ENCODE results near the gene HM13. TPM values are rescaled to one million over a fixed set of nuclear protein-coding genes. Genes with fewer than 3 reads are reported as not detected.
"Not testable (repeated sequence)": the region's sequence is repeated elsewhere in the genome, so short reads cannot be mapped to it uniquely, and the experiment has no call there.

HM13 gene
- total RNA-seq, 2 experiments from 2014 or later, result 151 to 152 TPM

GRCh38 chr20:31568041-31568731 is 53.9 kb downstream of the HM13 start:
- H3K36me3 Mint-ChIP-seq, result peaks cover 10% of the 10 kb centered on the region
- H3K9me3 Mint-ChIP-seq (ENCODE audit: low read depth), result no peaks in the 10 kb centered on the region
- H3K27me3 Mint-ChIP-seq, result no peaks in the 10 kb centered on the region
- H3K27ac Mint-ChIP-seq, result no peak overlapping the region
- no peak overlapping the region for H3K4me3 Mint-ChIP-seq
- DNase-seq (no peak), ATAC-seq (no peak)
- peaks cover 14% of the 10 kb centered on the region for H3K4me1 Mint-ChIP-seq
- CTCF ChIA-PET, result interaction anchor here (0.9 to 31.0 kb wide), 13 partner anchors 8 to 159 kb away, joined by 3 to 1101 read pairs (median 6); partner anchors contain the start of genes BCL2L1 and ID1

GRCh38 chr20:31568773-31569162 is 54.5 kb downstream of the HM13 start:
- CTCF ChIA-PET, result interaction anchor here (0.9 to 31.0 kb wide), 13 partner anchors 9 to 158 kb away, joined by 3 to 1101 read pairs (median 5); partner anchors contain the start of genes BCL2L1, HM13 and ID1
- ATAC-seq (no peak), DNase-seq (no peak)
- H3K4me1 Mint-ChIP-seq, result peaks cover 19% of the 10 kb centered on the region
- no peaks in the 10 kb centered on the region for H3K27me3 Mint-ChIP-seq
- H3K36me3 Mint-ChIP-seq, result peaks cover 10% of the 10 kb centered on the region
- no peak overlapping the region for H3K4me3 Mint-ChIP-seq
- peak overlapping the region; percentile 32 for H3K27ac Mint-ChIP-seq
- no peaks in the 10 kb centered on the region for H3K9me3 Mint-ChIP-seq (ENCODE audit: low read depth)

- H3K27ac Mint-ChIP-seq, result no peak overlapping the region
- peaks cover 6% of the 10 kb centered on the region for H3K36me3 Mint-ChIP-seq
- no peak overlapping the region for H3K4me3 Mint-ChIP-seq
- no peaks in the 10 kb centered on the region for H3K27me3 Mint-ChIP-seq
- H3K4me1 Mint-ChIP-seq, result peaks cover 20% of the 10 kb centered on the region
- H3K9me3 Mint-ChIP-seq (ENCODE audit: low read depth), result no peaks in the 10 kb centered on the region
- peak; percentile 72 for DNase-seq
- no peak for ATAC-seq
- CTCF ChIA-PET, result interaction anchor here (0.6 to 31.0 kb wide), 17 partner anchors 9 to 169 kb away, joined by 3 to 1101 read pairs (median 4); partner anchors contain the start of genes BCL2L1, HM13, ID1 and TPX2
Measured at GRCh38 chr20:31569163-31570020, 55.1 kb downstream of the HM13 start.

GRCh38 chr20:31570021-31570463 is 55.8 kb downstream of the HM13 start:
- Mint-ChIP-seq H3K4me3 (no peak overlapping the region), H3K27me3 (no peaks in the 10 kb centered on the region), H3K27ac (no peak overlapping the region), H3K4me1 (peaks cover 20% of the 10 kb centered on the region), H3K9me3 (ENCODE audit: low read depth) (no peaks in the 10 kb centered on the region), H3K36me3 (peaks cover 4% of the 10 kb centered on the region)
- CTCF ChIA-PET, result interaction anchor here (0.6 to 31.0 kb wide), 14 partner anchors 8 to 168 kb away, joined by 3 to 1101 read pairs (median 4); partner anchors contain the start of genes BCL2L1, HM13, ID1 and TPX2
- DNase-seq (no peak), ATAC-seq (no peak)

- H3K36me3 Mint-ChIP-seq, result no peaks in the 10 kb centered on the region
- H3K4me1 Mint-ChIP-seq, result peaks cover 17% of the 10 kb centered on the region
- CTCF ChIA-PET, result interaction anchor here (0.9 to 31.0 kb wide), 3 partner anchors 11 to 42 kb away, joined by 3 to 1101 read pairs (median 134); partner anchors contain the start of gene ID1
- no peaks in the 10 kb centered on the region for H3K27me3 Mint-ChIP-seq
- H3K4me3 Mint-ChIP-seq, result peak overlapping the region; percentile 40
- H3K27ac Mint-ChIP-seq, result no peak overlapping the region
- DNase-seq, result no peak
- no peak for ATAC-seq
- no peaks in the 10 kb centered on the region for H3K9me3 Mint-ChIP-seq (ENCODE audit: low read depth)
Measured at GRCh38 chr20:31570735-31571617, 56.7 kb downstream of the HM13 start.

- Mint-ChIP-seq H3K27me3 (peaks cover 6% of the 10 kb centered on the region), H3K9me3 (ENCODE audit: low read depth) (no peaks in the 10 kb centered on the region), H3K4me3 (peak overlapping the region; percentile 78), H3K36me3 (no peaks in the 10 kb centered on the region), H3K4me1 (peaks cover 14% of the 10 kb centered on the region), H3K27ac (peak overlapping the region; percentile 81)
- no peak for ATAC-seq
- no peak for DNase-seq
- CTCF ChIA-PET, result interaction anchor here (0.9 to 31.0 kb wide), 6 partner anchors 12 to 89 kb away, joined by 3 to 1101 read pairs (median 8); partner anchors contain the start of gene ID1
Measured at GRCh38 chr20:31572042-31572700, 57.9 kb downstream of the HM13 start.

GRCh38 chr20:31572701-31573554 is 58.7 kb downstream of the HM13 start:
- no peaks in the 10 kb centered on the region for H3K36me3 Mint-ChIP-seq
- peak; percentile 94 for ATAC-seq
- H3K27me3 Mint-ChIP-seq, result peaks cover 12% of the 10 kb centered on the region
- peak overlapping the region; percentile 81 for H3K27ac Mint-ChIP-seq
- H3K9me3 Mint-ChIP-seq (ENCODE audit: low read depth), result no peaks in the 10 kb centered on the region
- peak; percentile 91 for DNase-seq
- peaks cover 19% of the 10 kb centered on the region for H3K4me1 Mint-ChIP-seq
- peak overlapping the region; percentile 80 for H3K4me3 Mint-ChIP-seq
- CTCF ChIA-PET, result interaction anchor here (0.7 to 31.0 kb wide), 12 partner anchors 13 to 374 kb away, joined by 3 to 1101 read pairs (median 5); partner anchors contain the start of gene ID1

GRCh38 chr20:31573555-31574321 is 59.5 kb downstream of the HM13 start:
- H3K27ac Mint-ChIP-seq, result peak overlapping the region; percentile 80
- ATAC-seq (no peak), DNase-seq (no peak)
- no peaks in the 10 kb centered on the region for H3K9me3 Mint-ChIP-seq (ENCODE audit: low read depth)
- no peaks in the 10 kb centered on the region for H3K36me3 Mint-ChIP-seq
- H3K4me3 Mint-ChIP-seq, result peak overlapping the region; percentile 80
- H3K27me3 Mint-ChIP-seq, result peaks cover 13% of the 10 kb centered on the region
- peaks cover 20% of the 10 kb centered on the region for H3K4me1 Mint-ChIP-seq
- CTCF ChIA-PET, result interaction anchor here (0.7 to 31.0 kb wide), 12 partner anchors 13 to 373 kb away, joined by 3 to 1101 read pairs (median 5); partner anchors contain the start of gene ID1

- H3K4me1 Mint-ChIP-seq, result peaks cover 20% of the 10 kb centered on the region
- not testable (repeated sequence) for H3K9me3 Mint-ChIP-seq (ENCODE audit: low read depth); ATAC-seq; H3K27ac Mint-ChIP-seq; H3K4me3 Mint-ChIP-seq; DNase-seq; H3K36me3 Mint-ChIP-seq
- H3K27me3 Mint-ChIP-seq, result peaks cover 16% of the 10 kb centered on the region
- CTCF ChIA-PET, result interaction anchor here (0.7 to 31.0 kb wide), 3 partner anchors 15 to 77 kb away, joined by 3 to 1101 read pairs (median 4); partner anchors contain the start of gene ID1
Measured at GRCh38 chr20:31574986-31575385, 60.7 kb downstream of the HM13 start.

- no peak for DNase-seq
- no peaks in the 10 kb centered on the region for H3K36me3 Mint-ChIP-seq
- H3K4me1 Mint-ChIP-seq, result peaks cover 20% of the 10 kb centered on the region
- H3K27me3 Mint-ChIP-seq, result peaks cover 20% of the 10 kb centered on the region
- H3K4me3 Mint-ChIP-seq, result no peak overlapping the region
- CTCF ChIA-PET, result interaction anchor here (1.0 to 31.0 kb wide), 4 partner anchors 14 to 57 kb away, joined by 3 to 1101 read pairs (median 3); partner anchors contain the start of gene ID1
- no peak for ATAC-seq
- H3K9me3 Mint-ChIP-seq (ENCODE audit: low read depth), result no peaks in the 10 kb centered on the region
- H3K27ac Mint-ChIP-seq, result no peak overlapping the region
Measured at GRCh38 chr20:31576751-31577150, 62.5 kb downstream of the HM13 start.
